ENCODE results near the gene SLX9. TPM values are rescaled to one million over a fixed set of nuclear protein-coding genes. Genes with fewer than 3 reads are reported as not detected.
"Not testable (repeated sequence)": the region's sequence is repeated elsewhere in the genome, so short reads cannot be mapped to it uniquely, and the experiment has no call there.

The SLX9 gene
- total RNA-seq, 4 donors from 2014 or later, result 8.6 to 24.3 (median 10.5) TPM; not detected in 1

GRCh38 chr21:45019887-45020537 lies 80.2 kb downstream of the SLX9 start:
- peak in 1 of 2 donors; percentile 13 for DNase-seq
- H3K36me3 ChIP-seq, result no peaks in the 10 kb centered on the region
- H3K4me1 ChIP-seq, result peaks cover 0 to 4% of the 10 kb centered on the region in 2 donors
- H3K9me3 ChIP-seq, result no peaks in the 10 kb centered on the region
- no peak overlapping the region for H3K4me3 ChIP-seq
- intact Hi-C loops (cut with DNase I; ENCODE audit: low total_unique reads), result no loop called here
- no peak overlapping the region for H3K27ac ChIP-seq
- no peaks in the 10 kb centered on the region for H3K27me3 ChIP-seq
- TF ChIP-seq CTCF (IDR thresholded peaks at IDR 0.05), result no peak
- no peak for TF ChIP-seq POLR2A (IDR thresholded peaks at IDR 0.05)

- Histone ChIP-seq H3K4me3 (no peak overlapping the region), H3K4me1 (peaks cover 0 to 4% of the 10 kb centered on the region in 2 donors), H3K27me3 (no peaks in the 10 kb centered on the region), H3K36me3 (no peaks in the 10 kb centered on the region), H3K9me3 (no peaks in the 10 kb centered on the region), H3K27ac (no peak overlapping the region)
- TF ChIP-seq POLR2A (IDR thresholded peaks at IDR 0.05), result no peak
- no peak for DNase-seq
- intact Hi-C loops (cut with DNase I; ENCODE audit: low total_unique reads), result no loop called here
Measured at GRCh38 chr21:45020629-45021427, 81.0 kb downstream of the SLX9 start.

GRCh38 chr21:45021428-45022347 lies 81.9 kb downstream of the SLX9 start:
- intact Hi-C loops (cut with DNase I; ENCODE audit: low total_unique reads), result no loop called here
- H3K4me3 ChIP-seq, result no peak overlapping the region
- H3K27ac ChIP-seq, result no peak overlapping the region

GRCh38 chr21:45022348-45022675 lies 82.5 kb downstream of the SLX9 start:
- no peak overlapping the region for H3K4me3 ChIP-seq
- H3K36me3 ChIP-seq, result no peaks in the 10 kb centered on the region
- no peak overlapping the region for H3K27ac ChIP-seq
- TF ChIP-seq POLR2A (IDR thresholded peaks at IDR 0.05), result no peak
- TF ChIP-seq CTCF (IDR thresholded peaks at IDR 0.05), result no peak
- H3K9me3 ChIP-seq, result no peaks in the 10 kb centered on the region
- peaks cover 0 to 4% of the 10 kb centered on the region in 2 donors for H3K4me1 ChIP-seq
- intact Hi-C loops (cut with DNase I; ENCODE audit: low total_unique reads), result no loop called here
- no peak for DNase-seq
- H3K27me3 ChIP-seq, result no peaks in the 10 kb centered on the region

More at GRCh38 chr21:45021428-45022347, 81.9 kb downstream of the SLX9 start:
- Histone ChIP-seq H3K4me1 (peaks cover 0 to 4% of the 10 kb centered on the region in 2 donors), H3K9me3 (no peaks in the 10 kb centered on the region), H3K36me3 (no peaks in the 10 kb centered on the region), H3K27me3 (no peaks in the 10 kb centered on the region)
- DNase-seq, result peak in 1 of 2 donors; percentile 9
- TF ChIP-seq POLR2A (IDR thresholded peaks at IDR 0.05) (no peak), CTCF (IDR thresholded peaks at IDR 0.05) (no peak)

GRCh38 chr21:45022736-45023135 lies 82.9 kb downstream of the SLX9 start:
- H3K9me3 ChIP-seq, result no peaks in the 10 kb centered on the region
- TF ChIP-seq POLR2A (IDR thresholded peaks at IDR 0.05) (no peak), CTCF (IDR thresholded peaks at IDR 0.05) (no peak)
- no peaks in the 10 kb centered on the region for H3K27me3 ChIP-seq
- no peak overlapping the region for H3K4me3 ChIP-seq
- no peak overlapping the region for H3K27ac ChIP-seq
- intact Hi-C loops (cut with DNase I; ENCODE audit: low total_unique reads), result no loop called here
- peaks cover 0 to 4% of the 10 kb centered on the region in 2 donors for H3K4me1 ChIP-seq
- DNase-seq, result no peak
- H3K36me3 ChIP-seq, result no peaks in the 10 kb centered on the region

- H3K27me3 ChIP-seq; H3K27ac ChIP-seq; H3K36me3 ChIP-seq; intact Hi-C loops (cut with DNase I; ENCODE audit: low total_unique reads); H3K4me3 ChIP-seq; DNase-seq; H3K4me1 ChIP-seq; H3K9me3 ChIP-seq: not testable (repeated sequence)
Measured at GRCh38 chr21:45024516-45024915, 84.7 kb downstream of the SLX9 start.

All from uterus (tissue), 4 donors.